Measurements from ENCODE around the gene HAS3.
"Not testable (repeated sequence)": the region's sequence is repeated elsewhere in the genome, so short reads cannot be mapped to it uniquely, and the experiment has no call there.

HAS3 gene

DNA sequence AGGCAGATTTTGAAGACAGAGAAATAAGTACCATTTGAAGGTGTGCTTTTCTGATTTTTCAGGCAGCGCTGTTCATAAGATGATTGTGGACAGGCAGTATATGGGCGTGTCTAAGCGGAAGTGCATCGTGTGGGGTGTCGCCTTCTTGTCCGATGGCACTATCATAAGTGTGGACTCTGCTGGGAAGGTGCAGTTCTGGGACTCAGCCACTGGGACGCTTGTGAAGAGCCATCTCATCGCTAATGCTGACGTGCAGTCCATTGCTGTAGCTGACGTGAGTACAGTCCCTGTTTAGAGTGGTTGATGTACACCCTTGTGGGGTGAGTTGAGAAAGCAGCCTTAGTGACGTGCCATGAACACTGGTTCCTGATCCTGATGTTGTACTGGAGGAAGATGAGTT is 37.7 kb downstream of the HAS3 start:
- DNase-seq: no peak
- ATAC-seq: no peak

DNA sequence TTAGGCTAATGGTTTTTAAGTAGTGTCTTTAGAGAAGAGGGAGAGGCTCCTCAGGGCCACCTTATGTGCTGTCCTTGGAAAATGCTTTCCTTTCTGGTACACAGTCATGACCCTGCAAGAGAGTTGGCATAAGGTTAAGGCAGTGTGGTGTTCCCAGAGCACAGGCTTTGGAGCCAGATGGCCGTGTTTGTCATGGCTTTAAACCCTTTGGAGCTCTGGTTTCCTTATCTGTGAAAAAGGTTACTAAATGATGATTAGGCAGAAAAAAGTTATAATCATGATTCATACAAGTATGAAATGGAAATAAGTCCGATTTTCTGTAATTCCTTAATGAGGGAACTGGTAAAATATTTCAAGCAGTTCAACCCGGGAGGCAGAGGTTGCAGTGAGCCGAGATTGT is 40.2 kb downstream of the HAS3 start:
- no peak for DNase-seq
- no peak for ATAC-seq

DNA sequence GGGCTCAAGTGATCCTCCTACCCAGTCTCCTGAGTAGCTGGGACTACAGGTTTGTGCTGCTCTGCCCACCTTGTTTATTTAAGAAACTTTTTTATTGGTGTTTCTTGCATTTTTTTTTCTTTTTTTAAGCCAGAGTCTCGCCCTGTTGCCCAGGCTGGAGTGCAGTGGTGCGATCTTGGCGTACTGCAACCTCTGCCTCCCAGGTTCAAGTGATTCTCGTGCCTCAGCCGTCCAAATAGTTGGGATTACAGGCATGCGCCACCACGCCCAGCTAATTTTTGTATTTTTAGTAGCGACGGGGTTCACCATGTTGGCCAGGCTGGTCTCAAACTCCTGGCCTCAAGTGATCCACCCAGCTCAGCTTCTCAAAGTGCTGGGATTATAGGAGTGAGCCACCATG is 44.2 kb downstream of the HAS3 start:
- not testable (repeated sequence) for ATAC-seq, DNase-seq

DNA sequence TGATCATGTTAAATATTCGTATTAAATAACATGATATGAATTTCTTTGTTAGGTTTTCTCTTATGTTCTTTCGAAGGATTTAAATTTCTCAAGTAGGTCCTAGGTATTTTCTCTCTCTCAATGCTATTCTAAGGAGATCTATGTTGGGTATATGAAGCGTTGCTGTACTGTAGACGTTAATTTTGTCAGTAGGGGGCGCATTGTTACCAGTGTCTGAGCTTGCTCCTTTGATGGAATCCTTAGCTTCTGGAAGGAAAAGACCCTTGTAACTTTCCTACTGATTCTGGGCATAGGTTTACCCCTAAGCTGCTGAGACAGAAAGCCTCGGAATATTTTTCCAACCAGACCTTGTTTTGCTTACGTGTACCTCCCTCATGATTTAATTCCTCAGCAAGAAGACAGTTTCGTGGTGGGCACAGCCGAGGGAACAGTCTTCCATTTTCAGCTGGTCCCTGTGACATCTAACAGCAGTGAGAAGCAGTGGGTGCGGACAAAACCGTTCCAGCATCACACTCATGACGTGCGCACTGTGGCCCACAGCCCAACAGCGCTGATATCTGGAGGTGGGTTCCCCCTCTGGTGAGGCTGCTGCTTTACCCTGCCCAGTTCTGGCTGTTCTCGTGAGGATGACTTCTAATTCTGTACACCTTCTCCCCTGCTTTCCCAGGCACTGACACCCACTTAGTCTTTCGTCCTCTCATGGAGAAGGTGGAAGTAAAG is 44.9 kb downstream of the HAS3 start:
- ATAC-seq: peak; percentile 88
- peak; percentile 43 for DNase-seq

DNA sequence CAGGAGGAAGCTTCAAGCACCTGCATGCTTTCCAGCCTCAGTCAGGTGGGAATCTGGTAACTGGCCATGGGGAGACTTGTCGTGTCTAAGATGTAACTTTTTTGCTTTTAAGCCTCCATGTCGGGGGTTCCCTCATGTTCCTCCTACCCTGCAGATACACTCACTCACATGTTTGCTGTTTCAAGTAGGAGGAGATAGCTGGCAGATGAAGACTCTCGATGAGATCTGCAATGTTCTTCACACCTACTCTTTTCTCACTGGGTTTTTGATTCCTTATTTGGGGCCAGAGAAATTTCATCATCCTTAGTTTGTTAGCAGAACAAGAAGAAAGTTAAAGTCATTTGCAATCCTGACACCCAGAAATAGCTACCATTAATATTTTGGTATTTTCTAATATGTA is 51.7 kb downstream of the HAS3 start:
- DNase-seq (no peak), ATAC-seq (no peak)

DNA sequence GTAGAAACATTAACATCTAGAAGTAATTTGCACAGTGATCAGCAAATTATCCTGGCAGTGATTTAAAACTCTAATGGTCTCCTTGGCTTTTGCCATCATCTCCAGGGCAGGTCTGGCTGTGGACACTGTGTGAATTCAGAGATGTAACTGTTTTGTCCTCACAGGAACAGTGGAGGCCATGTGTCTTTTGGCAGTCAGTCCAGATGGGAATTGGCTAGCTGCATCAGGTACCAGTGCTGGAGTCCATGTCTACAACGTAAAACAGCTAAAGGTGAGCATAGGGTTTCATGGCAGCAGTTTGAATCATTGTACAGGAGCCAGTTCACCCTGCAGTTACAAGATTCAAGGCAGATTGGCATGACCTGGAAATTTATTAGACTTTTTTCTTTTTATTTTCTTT is 54.7 kb downstream of the HAS3 start:
- ATAC-seq (no peak), DNase-seq (no peak)

DNA sequence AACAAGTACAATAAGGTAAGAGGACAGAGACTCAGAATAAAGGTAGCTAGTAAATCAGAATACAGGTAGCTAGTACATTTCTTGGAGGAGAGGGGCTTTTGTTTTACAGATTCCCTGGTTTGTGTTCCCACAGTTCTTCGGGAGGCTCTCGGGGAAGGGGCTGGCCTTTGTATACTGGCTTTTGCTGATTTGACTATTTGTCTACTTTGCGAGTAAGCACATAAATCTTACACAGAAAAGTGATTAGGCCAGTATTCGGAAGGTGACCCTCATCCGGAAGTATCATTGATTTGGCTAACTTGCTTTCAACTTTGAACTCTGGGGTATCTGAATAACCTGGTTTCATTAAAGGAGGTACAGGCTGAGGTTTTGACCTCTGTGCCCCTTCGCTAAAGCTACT is 60.1 kb downstream of the HAS3 start:
- DNase-seq (no peak), ATAC-seq (no peak)

DNA sequence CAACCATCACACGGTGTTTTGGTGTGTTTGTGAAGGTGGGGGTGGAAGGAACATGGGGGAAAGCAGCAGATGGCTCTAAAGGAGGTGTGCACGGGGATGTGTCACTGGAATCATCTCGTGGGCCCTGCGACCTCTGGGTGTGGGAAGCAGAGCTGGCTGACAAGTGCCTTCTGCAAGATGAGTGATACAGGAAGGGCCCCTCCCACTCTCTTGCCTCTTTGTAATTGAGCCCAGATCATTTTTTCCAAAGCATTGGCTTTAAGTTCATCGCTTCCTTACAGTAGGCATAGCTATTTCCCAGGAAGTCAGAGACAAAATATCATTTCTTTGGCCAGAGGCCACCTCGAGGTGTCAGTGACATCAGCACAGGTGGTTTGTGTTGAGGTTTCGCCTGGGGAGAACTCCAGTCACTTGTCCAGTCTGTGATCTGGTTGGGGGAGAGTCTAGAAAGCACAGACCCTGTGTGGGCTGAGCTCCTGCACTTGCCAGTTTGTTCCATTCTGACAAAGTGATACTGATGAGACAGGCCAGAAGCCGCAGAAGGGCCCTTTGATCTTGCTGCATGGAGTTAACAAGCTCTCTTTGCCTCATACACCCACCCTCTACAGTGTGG is 60.9 kb downstream of the HAS3 start:
- ATAC-seq: peak; percentile 97
- DNase-seq: peak; percentile 76

DNA sequence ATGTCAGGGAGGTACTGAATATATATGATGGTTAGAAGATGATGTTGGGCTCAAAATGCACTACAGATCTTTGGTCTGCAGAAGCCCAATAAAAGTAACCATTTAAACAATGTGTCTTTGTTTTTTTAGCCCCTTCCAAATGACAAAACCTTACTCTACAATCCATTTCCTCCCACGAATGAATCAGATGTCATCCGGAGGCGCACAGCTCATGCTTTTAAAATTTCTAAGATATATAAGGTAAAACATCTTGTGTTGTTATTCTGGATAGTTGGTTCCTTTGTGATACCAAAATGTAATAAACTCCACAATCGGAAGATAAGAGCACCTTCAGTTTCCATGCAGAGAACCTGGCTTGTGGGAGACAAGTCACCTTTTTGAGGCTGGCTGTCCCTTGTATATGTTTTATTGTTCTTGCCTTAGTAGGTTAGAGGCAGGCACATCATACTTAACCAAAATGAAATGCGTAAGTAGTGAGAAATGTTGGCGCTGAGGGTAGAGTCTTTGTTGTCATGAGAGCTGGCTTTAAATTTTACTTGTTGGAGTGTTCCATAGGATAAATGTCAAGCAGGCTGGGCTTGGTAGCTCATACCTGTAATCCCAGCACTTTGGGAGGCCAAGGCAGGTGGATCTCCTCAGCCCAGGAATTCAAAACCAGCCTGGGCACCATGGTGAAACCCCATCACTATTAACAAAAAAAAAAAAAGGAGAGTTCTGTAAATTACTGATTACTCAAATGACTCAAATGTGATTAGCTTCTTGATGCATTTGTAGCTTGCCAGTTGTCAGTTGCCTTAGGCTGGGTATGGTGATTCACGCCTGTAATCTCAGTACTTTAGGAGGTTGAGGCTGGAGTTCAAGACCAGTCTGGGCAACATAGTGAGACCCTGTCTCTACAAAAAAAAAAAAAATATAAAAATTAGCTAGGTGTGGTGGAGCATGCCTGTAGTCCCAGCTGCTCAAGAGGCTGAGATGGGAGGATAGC is 61.8 kb downstream of the HAS3 start:
- ATAC-seq (no peak), DNase-seq (no peak)
